SU-DHL-6 (cell line): Measurements from ENCODE around the gene GOLPH3L.
A peak's percentile ranks its signal among the peaks of the same experiment; 100 is the strongest.
"Not testable (repeated sequence)": the region's sequence is repeated elsewhere in the genome, so short reads cannot be mapped to it uniquely, and the experiment has no call there.

ENCODE experiments used
- H2AFZ ChIP-seq: fragments of 200-600 bp; sonication (generic); 2 replicates; pipeline ENCODE4 v1.6.1; 2014; ENCODE audit warnings: low read depth, mild to moderate bottlenecking, moderate library complexity, mixed read lengths, antibody characterized with exemption, low read length; ENCODE audit not compliant: severe bottlenecking
- H3F3A ChIP-seq: fragments of 200-600 bp; shearing (Covaris generic); 2 replicates; pipeline ENCODE4 v1.6.0; 2016; ENCODE audit warnings: antibody characterized with exemption, mild to moderate bottlenecking; ENCODE audit not compliant: insufficient read depth
- H3K27ac ChIP-seq: fragments of 200-600 bp; sonication (generic); 2 replicates; pipeline ENCODE4 v1.5.1; 2016; ENCODE audit warnings: low read depth, mild to moderate bottlenecking, low read length, moderate library complexity, mixed read lengths
- H3K27me3 ChIP-seq: fragments of 200-600 bp; sonication (generic), shearing (Covaris generic); 2 replicates; pipeline ENCODE4 v1.6.0; 2014; ENCODE audit warnings: mild to moderate bottlenecking, low read length
- H3K36me3 ChIP-seq: fragments of 200-600 bp; sonication (generic); 2 replicates; pipeline ENCODE4 v1.6.1; 2014; ENCODE audit warnings: mild to moderate bottlenecking, low read length, mixed read lengths
- H3K4me2 ChIP-seq: fragments of 300-600, 200-600 bp; shearing (Covaris generic), sonication (generic); 2 replicates; pipeline ENCODE4 v1.6.0; 2014; ENCODE audit warnings: low read length, low read depth, mild to moderate bottlenecking; ENCODE audit not compliant: poor library complexity, severe bottlenecking
- H3K4me3 ChIP-seq: fragments of 200-600 bp; sonication (generic); 2 replicates; pipeline ENCODE4 v1.5.1; 2014; ENCODE audit warnings: antibody characterized with exemption, low read length, mild to moderate bottlenecking, mixed read lengths; ENCODE audit not compliant: insufficient read depth, poor library complexity, severe bottlenecking
- H3K79me2 ChIP-seq: fragments of 200-600 bp; sonication (generic); 2 replicates; pipeline ENCODE4 v1.6.1; 2014; ENCODE audit warnings: mild to moderate bottlenecking, low read length, moderate library complexity; ENCODE audit not compliant: insufficient read depth
- H3K9ac ChIP-seq: fragments of 200-600 bp; sonication (generic); 2 replicates; pipeline ENCODE4 v1.7.0; 2014; ENCODE audit warnings: mild to moderate bottlenecking, low read length
- H3K9me2 ChIP-seq: fragments of 200-600 bp; sonication (generic); replicated peaks from 2 replicates; pipeline ENCODE4 v1.6.1; 2014; ENCODE audit warnings: low read length; ENCODE audit not compliant: insufficient read depth
- H3K9me3 ChIP-seq: fragments of 200-600 bp; sonication (generic); 2 replicates; pipeline ENCODE4 v1.6.1; 2014; ENCODE audit warnings: low read length, mixed read lengths; ENCODE audit not compliant: insufficient read depth
- H4K20me1 ChIP-seq: fragments of 200-600 bp; sonication (generic); 2 replicates; pipeline ENCODE4 v1.6.1; 2014; ENCODE audit warnings: low read depth, mild to moderate bottlenecking, antibody characterized with exemption, low read length, moderate library complexity, mixed read lengths
- CTCF ChIP-seq: fragments of 200-600 bp; sonication (generic); IDR thresholded peaks from one replicate; pipeline ENCODE4 v1.5.1; 2017; ENCODE audit warnings: antibody characterized with exemption, mild to moderate bottlenecking, low read length, moderate library complexity; ENCODE audit not compliant: insufficient read depth, poor library complexity, severe bottlenecking
- EZH2phosphoT487 ChIP-seq: fragments of 200-600 bp; sonication (generic), shearing (Covaris generic); conservative IDR thresholded peaks from 2 replicates; pipeline ENCODE4 v1.6.1; 2018; ENCODE audit warnings: mild to moderate bottlenecking, antibody characterized with exemption, low read length, moderate library complexity, mixed read lengths

GOLPH3L gene

GRCh38 chr1:150627826-150628410 is 69.0 kb downstream of the GOLPH3L start:
- no peaks in the 10 kb centered on the region for H3K27me3 ChIP-seq
- H4K20me1 ChIP-seq, result 0 out of 2 replicates have a peak, but pooled peaks cover 4% of the 10 kb centered on the region
- peaks cover 4% of the 10 kb centered on the region; the same call in 1 of the 2 replicates for H3F3A ChIP-seq
- peaks cover 14% of the 10 kb centered on the region; the same call in 1 of the 2 replicates for H3K36me3 ChIP-seq
- H2AFZ ChIP-seq, result no peak overlapping the region
- H3K4me3 ChIP-seq, result peak overlapping the region; percentile 92
- no peaks in the 10 kb centered on the region for H3K9me3 ChIP-seq
- H3K9me2 ChIP-seq, result no peaks in the 10 kb centered on the region
- H3K4me2 ChIP-seq, result peak overlapping the region; percentile 74
- H3K9ac ChIP-seq, result peak overlapping the region; percentile 76
- TF ChIP-seq CTCF (no peak), EZH2phosphoT487 (no peak)
- H3K79me2 ChIP-seq, result peaks cover 34% of the 10 kb centered on the region
- peak overlapping the region; percentile 60 for H3K27ac ChIP-seq

- H3K36me3 ChIP-seq, result peaks cover 14% of the 10 kb centered on the region; the same call in 1 of the 2 replicates
Observed at GRCh38 chr1:150626150-150626549, 70.8 kb downstream of the GOLPH3L start.

GRCh38 chr1:150624546-150624945 is 72.4 kb downstream of the GOLPH3L start:
- not testable (repeated sequence) for H3K27ac ChIP-seq, H3K9me2 ChIP-seq, H3K4me2 ChIP-seq, H3K27me3 ChIP-seq, H4K20me1 ChIP-seq, H3K4me3 ChIP-seq, H3K9me3 ChIP-seq, H3K9ac ChIP-seq, H2AFZ ChIP-seq
- Histone ChIP-seq H3F3A (peaks cover 20% of the 10 kb centered on the region), H3K79me2 (peaks cover 34% of the 10 kb centered on the region), H3K36me3 (peaks cover 27% of the 10 kb centered on the region)

More at GRCh38 chr1:150626150-150626549, 70.8 kb downstream of the GOLPH3L start:
- Histone ChIP-seq H3K79me2 (peaks cover 34% of the 10 kb centered on the region), H3K27me3 (no peaks in the 10 kb centered on the region), H3K27ac (no peak overlapping the region), H3F3A (peaks cover 15% of the 10 kb centered on the region), H3K4me2 (no peak overlapping the region), H2AFZ (no peak overlapping the region), H3K9me3 (no peaks in the 10 kb centered on the region), H3K4me3 (no peak overlapping the region), H3K9ac (no peak overlapping the region), H3K9me2 (no peaks in the 10 kb centered on the region), H4K20me1 (0 out of 2 replicates have a peak, but pooled peaks cover 4% of the 10 kb centered on the region)
- TF ChIP-seq CTCF (no peak), EZH2phosphoT487 (no peak)

GRCh38 chr1:150624134-150624533 is 72.8 kb downstream of the GOLPH3L start:
- H3K36me3 ChIP-seq, result peaks cover 32% of the 10 kb centered on the region
- not testable (repeated sequence) for H3K4me3 ChIP-seq, H3K27ac ChIP-seq, H2AFZ ChIP-seq, H3K27me3 ChIP-seq, H3K9me3 ChIP-seq, H4K20me1 ChIP-seq, H3K9ac ChIP-seq, H3K4me2 ChIP-seq, H3K9me2 ChIP-seq
- H3F3A ChIP-seq, result peaks cover 24% of the 10 kb centered on the region
- H3K79me2 ChIP-seq, result peaks cover 34% of the 10 kb centered on the region
